ENCODE data around the gene MUC2. TPM values are rescaled to one million over a fixed set of nuclear protein-coding genes. Genes with fewer than 3 reads are reported as not detected.
"Not testable (repeated sequence)": the region's sequence is repeated elsewhere in the genome, so short reads cannot be mapped to it uniquely, and the experiment has no call there.

The MUC2 gene
- total RNA-seq, 1 donor from 2014 or later, result 2.7 TPM

DNA sequence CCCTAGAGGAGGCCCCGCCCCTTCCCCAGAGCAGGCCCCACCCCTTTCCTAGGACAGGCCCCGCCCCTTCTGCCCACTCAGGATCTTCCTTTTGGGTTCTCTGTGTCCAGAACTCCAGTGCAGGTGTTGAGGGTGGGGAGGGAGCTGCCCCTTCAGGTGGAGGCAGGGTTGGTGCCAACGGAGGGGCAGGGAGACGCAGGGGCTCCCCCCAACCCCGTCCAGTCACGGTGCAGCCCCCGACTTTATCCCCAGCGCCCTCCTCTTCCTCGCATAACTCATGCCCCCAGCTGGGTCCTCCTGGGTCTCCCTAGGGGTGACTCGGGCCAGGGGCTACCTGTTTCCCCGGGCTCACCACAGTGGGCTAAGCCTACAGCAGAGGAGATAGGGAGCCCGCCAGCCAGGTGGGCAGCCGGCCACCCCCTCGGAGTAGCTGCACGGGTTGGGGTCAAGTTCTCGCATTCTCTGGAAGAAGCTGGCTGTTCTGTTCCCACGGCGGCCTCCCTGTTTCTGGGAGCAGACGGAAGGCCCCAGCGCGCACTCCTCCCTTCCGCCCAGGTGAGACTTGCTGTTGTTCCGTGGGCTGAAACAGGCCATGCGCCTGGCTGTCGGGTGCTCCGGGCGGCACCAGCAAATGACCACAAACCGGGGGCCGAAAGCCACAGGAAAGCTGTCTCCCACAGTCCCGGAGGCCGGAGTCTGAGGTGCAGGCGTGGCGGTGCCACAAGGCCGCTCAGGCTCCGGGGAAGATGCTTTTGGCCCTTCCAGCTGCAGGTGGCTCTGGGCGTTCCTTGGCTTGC lies 38.9 kb downstream of the MUC2 start:
- DNase-seq (ENCODE audit: extremely low spot score, unreplicated experiment), result no peak
- no peaks in the 10 kb centered on the region for H3K4me1 Mint-ChIP-seq (ENCODE audit: unreplicated experiment)
- no peaks in the 10 kb centered on the region for H3K36me3 Mint-ChIP-seq
- no peaks in the 10 kb centered on the region for H3K9me3 Mint-ChIP-seq
- no peak overlapping the region for H3K4me3 Mint-ChIP-seq
- H3K27ac Mint-ChIP-seq, result no peak overlapping the region
- peaks cover 14% of the 10 kb centered on the region for H3K27me3 Mint-ChIP-seq
- TF ChIP-seq, protein P1, sequence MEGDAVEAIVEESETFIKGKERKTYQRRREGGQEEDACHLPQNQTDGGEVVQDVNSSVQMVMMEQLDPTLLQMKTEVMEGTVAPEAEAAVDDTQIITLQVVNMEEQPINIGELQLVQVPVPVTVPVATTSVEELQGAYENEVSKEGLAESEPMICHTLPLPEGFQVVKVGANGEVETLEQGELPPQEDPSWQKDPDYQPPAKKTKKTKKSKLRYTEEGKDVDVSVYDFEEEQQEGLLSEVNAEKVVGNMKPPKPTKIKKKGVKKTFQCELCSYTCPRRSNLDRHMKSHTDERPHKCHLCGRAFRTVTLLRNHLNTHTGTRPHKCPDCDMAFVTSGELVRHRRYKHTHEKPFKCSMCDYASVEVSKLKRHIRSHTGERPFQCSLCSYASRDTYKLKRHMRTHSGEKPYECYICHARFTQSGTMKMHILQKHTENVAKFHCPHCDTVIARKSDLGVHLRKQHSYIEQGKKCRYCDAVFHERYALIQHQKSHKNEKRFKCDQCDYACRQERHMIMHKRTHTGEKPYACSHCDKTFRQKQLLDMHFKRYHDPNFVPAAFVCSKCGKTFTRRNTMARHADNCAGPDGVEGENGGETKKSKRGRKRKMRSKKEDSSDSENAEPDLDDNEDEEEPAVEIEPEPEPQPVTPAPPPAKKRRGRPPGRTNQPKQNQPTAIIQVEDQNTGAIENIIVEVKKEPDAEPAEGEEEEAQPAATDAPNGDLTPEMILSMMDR (conservative IDR thresholded peaks at IDR 0.05), result no peak

DNA sequence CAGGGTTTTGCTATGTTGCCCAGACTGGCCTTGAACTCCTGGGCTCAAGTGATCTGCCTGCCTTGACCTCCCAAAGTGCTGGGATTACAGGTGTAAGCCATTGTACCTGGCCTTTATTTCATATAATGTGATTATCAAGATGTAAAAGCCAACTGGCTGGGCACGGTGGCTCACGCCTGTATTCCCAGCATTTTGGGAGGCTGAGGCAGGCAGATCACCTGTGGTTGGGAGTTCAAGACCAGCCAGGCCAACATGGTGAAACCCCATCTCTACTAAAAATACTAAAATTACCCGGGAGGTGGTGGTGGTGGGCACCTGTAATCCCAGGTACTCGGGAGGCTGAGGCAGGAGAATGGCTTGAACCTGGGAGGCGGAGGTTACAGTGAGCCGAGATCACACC lies 40.6 kb downstream of the MUC2 start:
- DNase-seq (ENCODE audit: extremely low spot score, unreplicated experiment); H3K4me1 Mint-ChIP-seq (ENCODE audit: unreplicated experiment); H3K27ac Mint-ChIP-seq; H3K9me3 Mint-ChIP-seq; H3K4me3 Mint-ChIP-seq; H3K36me3 Mint-ChIP-seq: not testable (repeated sequence)
- peaks cover 16% of the 10 kb centered on the region for H3K27me3 Mint-ChIP-seq

DNA sequence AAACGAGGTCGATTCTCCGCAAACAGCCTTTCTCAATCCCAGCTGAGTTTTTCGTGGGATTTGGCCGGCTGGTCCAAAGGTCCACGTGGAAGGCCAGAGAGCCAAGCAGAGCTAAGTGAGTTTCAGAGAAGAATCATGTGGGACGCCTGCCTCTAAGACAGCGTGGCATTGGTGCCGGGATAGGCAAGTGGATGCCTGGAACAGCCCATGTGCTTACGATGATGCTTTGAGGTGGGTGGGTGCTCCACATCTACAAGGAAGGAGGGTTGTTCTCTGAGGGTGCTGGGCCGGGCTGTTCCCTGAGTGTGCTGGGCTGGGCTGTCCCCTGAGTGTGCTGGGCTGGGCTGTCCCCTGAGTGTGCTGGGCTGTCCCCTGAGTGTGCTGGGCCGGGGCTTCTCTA lies 41.4 kb downstream of the MUC2 start:
- Mint-ChIP-seq H3K4me3 (no peak overlapping the region), H3K4me1 (ENCODE audit: unreplicated experiment) (no peaks in the 10 kb centered on the region), H3K27ac (no peak overlapping the region), H3K36me3 (no peaks in the 10 kb centered on the region), H3K9me3 (no peaks in the 10 kb centered on the region), H3K27me3 (peaks cover 16% of the 10 kb centered on the region)
- DNase-seq (ENCODE audit: extremely low spot score, unreplicated experiment), result no peak
- TF ChIP-seq, protein P1 (conservative IDR thresholded peaks at IDR 0.05), result no peak

GRCh38 chr11:1116666-1117390 lies 42.2 kb downstream of the MUC2 start:
- TF ChIP-seq, protein P1 (conservative IDR thresholded peaks at IDR 0.05), result no peak
- peak; percentile 63 for DNase-seq (ENCODE audit: extremely low spot score, unreplicated experiment)
- H3K9me3 Mint-ChIP-seq, result no peaks in the 10 kb centered on the region
- no peaks in the 10 kb centered on the region for H3K4me1 Mint-ChIP-seq (ENCODE audit: unreplicated experiment)
- no peak overlapping the region for H3K4me3 Mint-ChIP-seq
- H3K36me3 Mint-ChIP-seq, result no peaks in the 10 kb centered on the region
- peaks cover 16% of the 10 kb centered on the region for H3K27me3 Mint-ChIP-seq
- no peak overlapping the region for H3K27ac Mint-ChIP-seq

GRCh38 chr11:1117992-1118391 lies 43.3 kb downstream of the MUC2 start:
- Mint-ChIP-seq H3K27me3 (peaks cover 16% of the 10 kb centered on the region), H3K27ac (no peak overlapping the region), H3K4me1 (ENCODE audit: unreplicated experiment) (no peaks in the 10 kb centered on the region), H3K9me3 (no peaks in the 10 kb centered on the region), H3K4me3 (no peak overlapping the region), H3K36me3 (no peaks in the 10 kb centered on the region)
- DNase-seq (ENCODE audit: extremely low spot score, unreplicated experiment), result peak; percentile 56
- TF ChIP-seq, protein P1 (conservative IDR thresholded peaks at IDR 0.05), result no peak

Data from type B pancreatic cell (in vitro differentiated cells).